NOMO-1 (cell line): ENCODE results near the gene SH3TC2.
A peak's percentile ranks its signal among the peaks of the same experiment; 100 is the strongest.

ENCODE experiments used
- DNase-seq, 2 experiments: peaks; one replicate each; lab custom pipeline; 2025; ENCODE audit not compliant: unreplicated experiment in 2 of 2; lab: John Stamatoyannopoulos, UW

The SH3TC2 gene

GRCh38 chr5:149002761-149003689 lies 59.8 kb downstream of the SH3TC2 start:
- no peak for DNase-seq

DNA sequence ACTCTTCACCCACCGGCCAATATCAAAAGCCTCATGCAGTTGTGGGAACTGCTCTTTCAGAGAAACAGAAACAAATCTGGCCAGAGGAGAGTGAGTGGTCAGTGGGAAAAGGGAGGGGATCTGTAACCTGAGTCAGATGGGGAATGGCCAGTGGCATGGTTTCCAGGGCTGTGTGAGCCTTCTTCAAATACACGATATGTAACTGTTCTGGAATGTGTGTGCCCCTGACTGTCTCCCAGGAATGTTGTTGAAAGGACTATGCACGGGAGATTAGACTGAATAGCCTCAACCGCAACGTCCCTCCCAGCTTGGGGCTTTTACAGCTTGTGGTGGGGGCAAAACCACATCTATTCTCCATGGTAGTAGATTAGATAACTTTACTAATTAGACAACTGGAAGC lies 60.8 kb downstream of the SH3TC2 start:
- no peak for DNase-seq

DNA sequence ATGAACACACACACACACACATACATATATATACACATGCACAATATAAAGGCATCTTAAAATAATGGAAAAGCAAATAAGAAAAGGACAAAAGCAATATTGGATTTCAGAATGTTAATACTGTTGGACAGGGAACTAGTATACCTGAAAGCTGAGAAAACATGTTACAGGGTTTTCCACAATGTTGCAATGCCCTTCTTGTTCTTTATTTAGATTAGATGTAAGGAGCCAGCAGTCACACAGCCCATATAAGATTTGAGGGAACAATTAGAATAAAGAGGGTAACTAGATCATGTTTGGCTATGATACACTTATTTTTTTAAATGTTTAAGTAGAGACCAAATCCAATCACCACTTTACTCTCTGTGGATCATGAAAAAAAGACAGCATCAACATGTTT lies 61.7 kb downstream of the SH3TC2 start:
- no peak for DNase-seq

DNA sequence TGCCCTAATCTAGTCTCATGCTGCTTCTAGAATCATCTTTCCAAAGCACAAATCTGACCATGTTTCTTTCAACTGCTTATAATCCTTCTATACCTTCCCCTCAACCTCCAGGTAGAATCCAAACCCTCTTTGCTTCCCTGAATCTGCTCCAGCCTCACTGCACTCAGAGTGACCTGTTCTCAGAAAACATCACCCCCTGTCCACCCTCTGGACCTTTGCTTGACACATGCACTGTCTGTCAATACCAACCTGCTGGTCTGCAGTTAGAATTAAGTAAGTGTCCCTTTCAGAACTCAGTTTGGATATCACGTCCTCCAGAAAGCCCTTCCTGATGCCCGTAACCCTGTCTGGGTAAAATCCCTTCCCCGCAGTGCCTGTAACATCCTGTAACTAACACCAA lies 63.1 kb downstream of the SH3TC2 start:
- no peak for DNase-seq

DNA sequence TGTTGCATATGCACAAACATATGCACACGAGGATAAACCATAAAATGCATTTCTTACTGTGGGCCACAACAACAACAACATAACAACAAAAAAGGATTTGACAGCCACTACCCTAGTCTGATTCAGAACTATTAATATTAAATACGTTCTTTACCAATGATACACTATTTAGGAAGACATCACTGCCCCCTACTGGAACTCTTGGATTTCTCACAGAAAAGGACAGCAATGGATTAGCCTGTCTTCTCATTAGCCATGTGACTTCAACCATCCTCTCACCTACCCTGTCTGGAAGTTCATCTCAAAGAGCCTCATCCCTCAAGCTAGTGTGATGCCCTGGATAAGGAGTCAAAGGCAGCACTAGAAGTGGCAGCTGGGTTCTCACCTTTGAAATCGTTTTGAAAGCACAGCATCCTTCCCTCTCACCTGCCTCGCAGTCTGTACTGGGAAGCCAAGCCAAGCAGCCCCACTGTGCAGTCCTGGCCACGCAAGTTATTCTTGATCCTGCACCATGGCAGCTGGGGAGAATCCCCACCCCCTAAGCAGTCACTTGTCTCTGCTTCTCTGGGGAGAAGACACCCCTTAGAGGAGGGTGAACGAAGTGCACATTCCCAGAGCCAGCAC lies 64.6 kb downstream of the SH3TC2 start:
- DNase-seq: peak; percentile 3 to 49

DNA sequence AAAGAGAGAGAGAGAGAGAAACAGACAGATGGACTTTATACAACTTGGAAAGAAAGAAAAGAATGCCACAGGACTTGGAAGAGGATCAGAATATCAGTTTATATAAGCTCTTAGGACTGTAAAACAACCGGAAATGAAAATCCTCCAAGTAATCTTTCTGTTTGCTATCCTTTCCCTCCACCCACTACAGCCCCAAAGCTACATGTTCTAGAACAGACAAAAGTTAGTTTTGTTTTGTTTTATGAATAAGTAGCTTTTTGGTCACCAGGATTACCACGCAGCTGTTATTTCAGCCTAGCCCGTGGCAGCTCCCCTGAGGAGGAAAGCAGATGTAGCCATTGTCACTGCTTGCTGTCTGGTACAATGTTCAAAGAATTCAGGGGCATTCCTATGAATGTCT lies 66.6 kb downstream of the SH3TC2 start:
- no peak for DNase-seq

DNA sequence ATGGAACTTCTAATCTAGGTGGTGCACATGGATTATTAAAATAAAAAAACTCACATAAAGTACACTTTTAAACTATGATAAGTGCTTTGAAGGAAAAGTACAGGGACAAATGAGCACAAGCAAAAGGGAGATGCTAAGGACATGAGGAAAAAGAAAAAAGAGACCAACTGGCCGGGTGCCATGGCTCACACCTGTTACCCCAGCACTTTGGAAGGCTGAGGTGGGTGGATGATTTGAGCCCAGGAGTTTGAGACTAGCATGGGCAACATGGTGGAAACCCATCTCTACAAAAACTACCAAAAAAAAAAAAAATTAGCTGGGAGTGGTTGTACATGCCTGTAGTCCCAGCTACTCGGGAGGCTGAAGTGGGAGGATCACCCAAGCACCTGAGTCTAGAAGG lies 67.1 kb downstream of the SH3TC2 start:
- no peak for DNase-seq

DNA sequence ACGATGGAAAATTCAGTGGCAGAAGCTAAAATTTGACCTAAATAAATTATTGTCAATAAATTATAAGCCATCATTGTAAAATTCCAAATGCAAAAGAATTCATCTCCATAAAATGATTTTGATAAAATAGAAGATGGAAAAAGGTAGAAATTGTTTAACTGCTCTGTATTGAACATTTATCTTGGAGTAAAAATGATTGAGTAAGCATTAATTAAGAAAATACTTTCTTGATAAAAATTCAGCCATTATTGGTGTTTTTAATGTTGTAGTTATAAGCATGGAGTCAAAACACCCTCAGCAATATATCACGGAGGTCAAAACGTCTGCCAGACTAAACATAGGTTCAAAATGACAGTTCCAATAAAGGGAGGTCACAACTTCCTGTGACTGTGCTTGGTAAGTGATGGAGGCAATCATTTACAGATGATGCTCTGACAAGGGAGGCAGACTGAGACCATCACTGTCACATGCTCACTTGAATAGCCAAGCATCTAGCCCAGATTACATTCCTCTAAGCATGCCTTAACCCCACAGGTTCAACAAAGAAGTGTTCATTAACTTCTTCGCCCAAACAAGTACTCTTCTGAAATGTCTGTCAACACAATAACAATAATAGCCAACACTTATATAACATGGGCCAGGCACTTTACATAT lies 69.5 kb downstream of the SH3TC2 start:
- DNase-seq: no peak

DNA sequence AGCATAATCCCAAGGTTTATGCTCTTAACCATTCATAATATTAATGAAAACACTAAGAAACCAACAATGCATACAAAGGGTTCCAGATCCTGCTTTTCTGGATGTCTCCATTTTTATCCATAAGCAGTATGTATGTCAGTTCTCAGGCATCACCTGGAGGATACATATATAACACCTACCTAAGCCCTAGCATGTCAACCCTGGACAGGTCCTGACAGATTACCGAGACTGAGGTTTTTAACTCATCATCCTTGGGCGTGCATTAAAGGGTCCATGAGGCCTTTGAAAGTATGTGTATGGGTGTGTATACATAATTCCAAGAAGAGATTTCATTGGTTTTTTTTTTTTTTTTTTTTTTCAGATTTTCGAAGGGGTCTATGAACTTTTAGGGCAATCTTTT lies 70.6 kb downstream of the SH3TC2 start:
- no peak for DNase-seq

GRCh38 chr5:148991566-148991965 lies 71.3 kb downstream of the SH3TC2 start:
- no peak for DNase-seq

DNA sequence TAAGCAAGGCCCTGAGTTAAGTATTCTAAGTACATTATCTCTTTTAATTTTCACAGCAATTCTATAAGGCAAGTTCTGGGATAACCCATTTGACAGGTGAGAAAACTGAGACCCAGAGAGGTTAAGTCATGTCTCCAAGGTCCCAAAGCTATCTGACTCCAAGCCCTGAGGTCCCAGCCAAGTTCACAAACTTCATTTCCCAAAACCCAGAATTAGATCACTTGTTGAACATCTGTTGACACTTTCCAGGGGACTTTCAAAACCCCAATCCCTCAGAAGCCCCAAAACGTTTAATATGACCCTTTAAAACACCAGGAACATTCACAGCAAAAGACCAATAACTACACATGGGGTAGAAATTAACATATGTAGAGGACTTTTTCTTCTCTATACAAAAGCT lies 72.0 kb downstream of the SH3TC2 start:
- DNase-seq: no peak

DNA sequence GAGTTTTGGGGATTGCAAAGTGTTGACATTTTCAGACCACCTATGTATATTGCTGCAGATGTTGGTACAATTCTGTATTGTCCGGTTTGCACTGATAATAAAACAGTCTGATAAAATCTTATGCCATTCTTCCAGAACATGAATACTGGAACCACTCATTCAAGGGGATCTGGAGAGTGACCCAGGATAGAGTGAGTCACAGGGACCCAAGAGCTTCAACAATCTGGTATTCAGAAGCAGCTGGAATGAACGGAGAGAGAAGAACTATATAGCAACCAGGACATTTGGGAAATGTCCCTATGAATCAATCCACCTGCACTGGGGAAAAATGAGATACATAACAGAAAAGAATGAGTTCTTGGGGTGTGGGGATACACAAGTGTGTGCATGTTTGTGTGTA lies 73.3 kb downstream of the SH3TC2 start:
- no peak for DNase-seq

- DNase-seq: no peak
These were observed 74.5 kb downstream of the SH3TC2 start for GRCh38 chr5:148988328-148988727.

DNA sequence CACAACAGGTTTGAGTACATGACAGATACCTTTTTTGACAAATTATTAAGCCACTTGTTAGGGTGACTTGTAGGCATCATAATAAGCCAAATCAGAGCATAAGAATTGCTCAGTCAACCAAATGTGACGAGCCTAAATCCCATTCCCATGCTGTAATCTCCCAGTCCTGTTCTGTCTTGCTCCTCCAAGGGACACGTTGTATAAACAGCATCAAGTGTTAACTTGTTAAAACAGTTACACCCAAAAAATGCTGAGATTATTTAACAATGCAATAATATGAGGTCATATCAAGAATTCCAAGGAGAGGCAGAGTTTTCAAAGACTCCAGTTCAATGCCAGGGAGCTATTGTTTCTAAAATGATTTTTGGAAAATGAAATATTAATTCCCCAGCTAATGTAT lies 76.2 kb downstream of the SH3TC2 start:
- no peak for DNase-seq

DNA sequence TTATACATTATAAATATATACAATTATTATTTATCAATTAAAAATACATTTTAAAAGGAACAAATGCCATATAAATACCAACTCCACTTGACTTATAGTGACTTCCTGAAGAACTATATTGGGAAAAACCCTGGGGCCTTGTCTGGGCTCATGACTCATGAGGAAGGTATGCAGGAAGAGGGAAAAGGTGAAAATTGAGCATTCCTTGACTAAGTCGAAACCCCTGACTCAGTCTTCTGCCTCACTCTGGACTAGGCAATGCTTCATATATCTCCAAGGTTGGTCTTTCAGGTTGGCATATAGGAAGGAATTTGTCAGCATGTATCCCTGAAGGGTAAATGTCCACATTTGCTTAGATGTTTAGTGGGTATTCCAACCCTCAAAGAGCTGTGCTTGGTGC lies 78.5 kb downstream of the SH3TC2 start:
- no peak for DNase-seq

GRCh38 chr5:148981353-148981752 lies 81.5 kb downstream of the SH3TC2 start:
- DNase-seq: no peak

GRCh38 chr5:148980731-148981130 lies 82.1 kb downstream of the SH3TC2 start:
- no peak for DNase-seq

GRCh38 chr5:148979083-148979723 lies 83.7 kb downstream of the SH3TC2 start:
- DNase-seq: no peak

DNA sequence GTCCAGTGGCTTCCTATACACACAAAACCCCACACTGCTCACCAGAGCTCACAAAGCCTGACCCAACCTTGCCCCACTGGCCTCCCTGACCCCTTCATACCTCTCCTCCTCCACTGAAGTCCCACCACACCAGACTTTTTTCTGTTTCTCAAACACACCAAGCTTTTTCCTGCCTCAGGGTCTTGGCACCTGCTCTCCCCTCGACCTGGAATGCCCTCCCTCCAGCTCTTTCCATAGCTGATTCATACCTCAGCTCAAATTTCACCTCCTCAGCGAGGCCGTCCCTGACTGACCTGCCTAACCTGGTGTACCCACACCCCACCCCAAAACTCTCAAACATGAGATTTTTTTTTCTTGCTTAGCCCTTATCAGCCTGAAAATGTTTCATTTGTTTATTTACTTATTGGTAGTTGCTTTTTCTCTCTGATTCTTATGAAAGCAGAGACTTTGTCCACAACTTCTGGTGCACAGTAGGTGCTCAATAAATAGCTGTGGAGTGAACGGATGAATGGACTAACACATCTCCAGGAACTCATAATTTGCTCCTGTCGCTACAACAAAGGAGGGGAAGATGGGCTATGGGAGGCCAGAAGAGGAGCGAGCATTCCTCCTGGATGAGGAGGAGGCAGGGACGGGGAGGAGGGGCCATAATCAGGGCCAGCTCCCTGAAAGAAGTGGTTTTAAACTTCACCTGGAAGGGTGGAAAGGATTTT lies 84.3 kb downstream of the SH3TC2 start:
- no peak for DNase-seq

DNA sequence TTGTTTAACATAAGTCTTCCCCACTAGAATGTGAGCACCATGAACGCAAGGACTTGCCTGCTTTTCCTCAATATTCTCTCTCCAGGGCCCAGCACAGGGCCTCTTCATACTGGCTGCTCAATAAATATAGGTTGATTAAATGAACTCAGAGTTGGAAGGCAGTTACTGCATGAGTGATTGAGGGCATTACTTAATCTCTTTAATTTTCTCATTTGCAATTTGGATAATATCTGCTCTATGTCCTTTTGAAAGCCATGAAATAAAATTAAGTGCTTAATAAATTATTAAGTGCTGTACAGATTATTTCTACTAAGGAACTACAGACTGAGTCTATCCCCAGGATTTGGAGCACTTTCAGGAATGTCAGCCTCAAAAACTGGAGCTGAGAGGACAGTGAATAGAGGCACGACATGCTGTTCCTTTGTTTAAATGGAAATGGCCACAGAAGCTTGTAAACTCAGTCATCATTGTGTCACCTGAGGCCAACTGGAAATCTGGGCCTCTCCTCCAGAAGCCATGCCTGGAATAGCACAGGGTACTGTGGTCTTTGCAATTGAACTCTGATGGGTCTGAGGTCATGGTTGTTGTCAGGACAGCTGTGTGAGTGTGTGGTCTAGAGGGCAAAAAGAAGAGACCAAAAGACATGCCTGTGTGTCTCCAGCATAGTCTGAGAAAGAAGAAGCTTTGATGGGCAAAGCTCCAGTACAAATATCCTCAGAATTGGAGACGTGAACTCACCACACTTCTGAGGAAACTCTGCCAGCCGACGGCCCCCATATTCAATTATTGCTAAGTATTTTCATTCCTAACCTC lies 86.1 kb downstream of the SH3TC2 start:
- no peak for DNase-seq
